ENCODE data around the gene UBALD1. TPM values are rescaled to one million over a fixed set of nuclear protein-coding genes. Genes with fewer than 3 reads are reported as not detected.

The UBALD1 gene
- total RNA-seq (ENCODE audit: unreplicated experiment): 54.6 TPM
- long read RNA-seq, partial matches to known transcripts: 0 of 1 reads
- long read RNA-seq, other reads (novel, unspliced or antisense): 0 of 1 reads

- Mint-ChIP-seq H3K27ac (ENCODE audit: unreplicated experiment) (peak within 1 kb of the TSS; percentile 92), H3K9me3 (ENCODE audit: unreplicated experiment) (peaks cover 4% of the 10 kb centered on the region), H3K36me3 (ENCODE audit: unreplicated experiment) (no peaks in the 10 kb centered on the region), H3K4me3 (ENCODE audit: unreplicated experiment) (peak within 1 kb of the TSS; percentile 82), H3K4me1 (ENCODE audit: low read depth, unreplicated experiment) (peaks cover 8% of the 10 kb centered on the region), H3K27me3 (ENCODE audit: unreplicated experiment) (peaks cover 10% of the 10 kb centered on the region)
- TF ChIP-seq CTCF (IDR thresholded peaks at IDR 0.05; ENCODE audit: partially characterized antibody, unreplicated experiment): no peak
- peak; percentile 84 for DNase-seq
Observed at GRCh38 chr16:4614571-4615383, at the start of gene UBALD1. TSS of gene UBALD1 (minus strand) at chr16:4614888. CDS start at chr16:4614797, 91 bp downstream.

- no peak for TF ChIP-seq CTCF (IDR thresholded peaks at IDR 0.05; ENCODE audit: partially characterized antibody, unreplicated experiment)
- H3K27ac Mint-ChIP-seq (ENCODE audit: unreplicated experiment): peak overlapping the region; percentile 75
- DNase-seq: no peak
- peaks cover 16% of the 10 kb centered on the region for H3K4me1 Mint-ChIP-seq (ENCODE audit: low read depth, unreplicated experiment)
- no peak overlapping the region for H3K4me3 Mint-ChIP-seq (ENCODE audit: unreplicated experiment)
- H3K9me3 Mint-ChIP-seq (ENCODE audit: unreplicated experiment): no peaks in the 10 kb centered on the region
- no peaks in the 10 kb centered on the region for H3K36me3 Mint-ChIP-seq (ENCODE audit: unreplicated experiment)
- H3K27me3 Mint-ChIP-seq (ENCODE audit: unreplicated experiment): peaks cover 3% of the 10 kb centered on the region
Observed at GRCh38 chr16:4663777-4664465, 49.2 kb upstream of the UBALD1 start.

DNA sequence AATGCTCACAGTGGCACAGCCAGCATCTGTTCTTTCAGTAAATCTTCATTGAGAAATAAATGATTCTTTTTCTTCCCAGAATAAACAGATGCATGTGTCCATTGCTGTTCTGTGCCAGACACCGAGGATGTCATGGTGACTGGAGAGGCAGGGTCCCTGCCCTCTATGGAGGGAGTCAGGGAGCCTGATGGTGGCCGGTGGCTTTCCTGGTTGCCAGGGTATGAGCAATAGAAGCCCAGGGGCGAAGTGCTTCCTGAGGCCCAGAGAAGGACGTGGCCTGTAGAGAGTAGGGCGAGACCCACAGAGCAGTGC lies 48.7 kb upstream of the UBALD1 start:
- peaks cover 16% of the 10 kb centered on the region for H3K4me1 Mint-ChIP-seq (ENCODE audit: low read depth, unreplicated experiment)
- H3K4me3 Mint-ChIP-seq (ENCODE audit: unreplicated experiment): no peak overlapping the region
- H3K9me3 Mint-ChIP-seq (ENCODE audit: unreplicated experiment): no peaks in the 10 kb centered on the region
- no peak for DNase-seq
- no peak overlapping the region for H3K27ac Mint-ChIP-seq (ENCODE audit: unreplicated experiment)
- H3K27me3 Mint-ChIP-seq (ENCODE audit: unreplicated experiment): peaks cover 3% of the 10 kb centered on the region
- TF ChIP-seq CTCF (IDR thresholded peaks at IDR 0.05; ENCODE audit: partially characterized antibody, unreplicated experiment): no peak
- H3K36me3 Mint-ChIP-seq (ENCODE audit: unreplicated experiment): no peaks in the 10 kb centered on the region

- H3K36me3 Mint-ChIP-seq (ENCODE audit: unreplicated experiment): no peaks in the 10 kb centered on the region
- no peak overlapping the region for H3K4me3 Mint-ChIP-seq (ENCODE audit: unreplicated experiment)
- H3K4me1 Mint-ChIP-seq (ENCODE audit: low read depth, unreplicated experiment): peaks cover 13% of the 10 kb centered on the region
- no peak for TF ChIP-seq CTCF (IDR thresholded peaks at IDR 0.05; ENCODE audit: partially characterized antibody, unreplicated experiment)
- H3K9me3 Mint-ChIP-seq (ENCODE audit: unreplicated experiment): no peaks in the 10 kb centered on the region
- no peak overlapping the region for H3K27ac Mint-ChIP-seq (ENCODE audit: unreplicated experiment)
- peaks cover 6% of the 10 kb centered on the region for H3K27me3 Mint-ChIP-seq (ENCODE audit: unreplicated experiment)
- DNase-seq: no peak
Observed at GRCh38 chr16:4661661-4662060, 47.0 kb upstream of the UBALD1 start.

Data from glutamatergic neuron (in vitro differentiated cells).